Astrocyte (in vitro differentiated cells and primary cell): Measurements from ENCODE around the gene SCNN1B. TPM values are rescaled to one million over a fixed set of nuclear protein-coding genes. Genes with fewer than 3 reads are reported as not detected.

Experiments
- DNase-seq: peaks from one replicate; pipeline ENCODE4 v3.0.0-alpha.2; 2010; ENCODE audit warnings: low read depth
- FAIRE-seq: peaks from 2 replicates; lab custom pipeline; 2011; peaks lifted over from hg19 to GRCh38; lab: Jason Lieb, UNC
- H2AFZ ChIP-seq: 2 replicates; pipeline ENCODE4 v1.6.0; 2012; ENCODE audit warnings: low read depth, low read length, inconsistent platforms
- H3K27ac ChIP-seq: 2 replicates; pipeline ENCODE4 v1.5.1; 2011; ENCODE audit warnings: low read depth, low read length, inconsistent platforms
- H3K27me3 ChIP-seq: 2 replicates; pipeline ENCODE4 v1.6.0; 2011; ENCODE audit warnings: low read length, inconsistent platforms; ENCODE audit not compliant: insufficient read depth
- H3K36me3 ChIP-seq: 2 replicates; pipeline ENCODE4 v1.5.1; 2011; ENCODE audit warnings: low read length, inconsistent platforms; ENCODE audit not compliant: insufficient read depth
- H3K4me1 ChIP-seq: 2 replicates; pipeline ENCODE4 v1.5.1; 2011; ENCODE audit warnings: low read length, inconsistent platforms; ENCODE audit not compliant: insufficient read depth
- H3K4me2 ChIP-seq: 2 replicates; pipeline ENCODE4 v1.6.0; 2012; ENCODE audit warnings: low read length, inconsistent platforms
- H3K4me3 ChIP-seq: 2 replicates; pipeline ENCODE4 v1.5.1; 2011; ENCODE audit warnings: low read depth, mild to moderate bottlenecking, low read length, inconsistent platforms; ENCODE audit not compliant: insufficient read depth
- H3K79me2 ChIP-seq: 2 replicates; pipeline ENCODE4 v1.6.0; 2012; ENCODE audit warnings: mild to moderate bottlenecking, low read length, inconsistent platforms; ENCODE audit not compliant: insufficient read depth
- H3K9ac ChIP-seq: 2 replicates; pipeline ENCODE4 v1.6.0; 2012; ENCODE audit warnings: mild to moderate bottlenecking, low read length, inconsistent platforms
- H3K9me3 ChIP-seq: 2 replicates; pipeline ENCODE4 v1.5.1; 2012; ENCODE audit warnings: low read depth, mild to moderate bottlenecking, low read length, inconsistent platforms; ENCODE audit not compliant: insufficient read depth
- H4K20me1 ChIP-seq: 2 replicates; pipeline ENCODE4 v1.6.0; 2012; ENCODE audit warnings: low read length, inconsistent platforms; ENCODE audit not compliant: insufficient read depth
- H3K27ac Mint-ChIP-seq: one replicate; pipeline ENCODE4 v1.8.0; 2021; ENCODE audit warnings: mild to moderate bottlenecking, mixed read lengths; ENCODE audit not compliant: unreplicated experiment
- H3K27me3 Mint-ChIP-seq: one replicate; pipeline ENCODE4 v1.8.0; 2021; ENCODE audit warnings: low read depth, mixed read lengths; ENCODE audit not compliant: unreplicated experiment
- H3K36me3 Mint-ChIP-seq: one replicate; pipeline ENCODE4 v1.8.0; 2021; ENCODE audit warnings: low read depth, mixed read lengths; ENCODE audit not compliant: unreplicated experiment
- H3K4me1 Mint-ChIP-seq: one replicate; pipeline ENCODE4 v1.8.0; 2021; ENCODE audit warnings: low read depth, mixed read lengths; ENCODE audit not compliant: unreplicated experiment
- H3K4me3 Mint-ChIP-seq: one replicate; pipeline ENCODE4 v1.8.0; 2021; ENCODE audit warnings: mild to moderate bottlenecking, moderate library complexity, mixed read lengths; ENCODE audit not compliant: unreplicated experiment
- H3K9me3 Mint-ChIP-seq: one replicate; pipeline ENCODE4 v1.8.0; 2021; ENCODE audit warnings: mild to moderate bottlenecking, mixed read lengths; ENCODE audit not compliant: unreplicated experiment
- EZH2 ChIP-seq: IDR thresholded peaks from 2 replicates; pipeline ENCODE4 v1.6.1; 2012; ENCODE audit warnings: mild to moderate bottlenecking, low read length, inconsistent platforms; ENCODE audit not compliant: insufficient read depth
- total RNA-seq: library from RNA; stranded (reverse); gene quantifications from 2 replicates; pipeline ENCODE4 v1.2.1, GENCODE V29; 2021
- TF ChIP-seq, protein P1 (sequence below): IDR thresholded peaks from 2 replicates; pipeline ENCODE4 v1.5.1; 2011; ENCODE audit warnings: low read depth, mild to moderate bottlenecking, inconsistent platforms, low read length, moderate library complexity; ENCODE audit not compliant: insufficient read depth

The SCNN1B gene
- total RNA-seq, 1 donor from 2014 or later: not detected

DNA sequence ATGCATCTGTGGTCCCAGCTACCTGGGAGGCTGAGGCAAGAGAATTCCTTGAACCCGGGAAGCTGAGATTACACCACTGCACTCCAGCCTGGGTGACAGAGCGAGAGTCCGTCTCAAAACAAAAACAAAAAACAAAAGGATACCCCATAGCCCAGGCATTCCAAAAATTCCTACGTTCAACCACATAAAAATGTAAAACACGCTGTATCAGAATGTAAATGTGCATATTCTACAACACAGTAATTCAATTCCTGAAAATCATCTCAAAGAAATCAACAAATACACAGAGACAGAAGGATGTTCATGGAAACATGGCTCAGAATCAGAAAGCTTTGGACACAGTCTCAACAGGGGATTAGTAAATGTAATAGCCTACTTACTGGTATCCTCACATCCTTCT, 117.9 kb downstream of the SCNN1B start:
- no peaks in the 10 kb centered on the region for H3K9me3 ChIP-seq
- FAIRE-seq: no peak
- H3K27ac Mint-ChIP-seq: no peak overlapping the region
- no peaks in the 10 kb centered on the region for H4K20me1 ChIP-seq
- H3K4me3 Mint-ChIP-seq: no peak overlapping the region
- H3K9ac ChIP-seq: peak overlapping the region; percentile 20
- H2AFZ ChIP-seq: no peak overlapping the region
- no peak overlapping the region for H3K4me3 ChIP-seq
- H3K27me3 ChIP-seq: no peaks in the 10 kb centered on the region
- H3K4me2 ChIP-seq: peak overlapping the region; percentile 10
- peak; percentile 34 for DNase-seq
- H3K27ac ChIP-seq: peak overlapping the region; percentile 35
- peaks cover 10% of the 10 kb centered on the region for H3K36me3 ChIP-seq
- no peaks in the 10 kb centered on the region for H3K27me3 Mint-ChIP-seq
- peaks cover 13% of the 10 kb centered on the region for H3K4me1 Mint-ChIP-seq
- no peaks in the 10 kb centered on the region for H3K79me2 ChIP-seq
- no peaks in the 10 kb centered on the region for H3K9me3 Mint-ChIP-seq
- TF ChIP-seq, protein P1, sequence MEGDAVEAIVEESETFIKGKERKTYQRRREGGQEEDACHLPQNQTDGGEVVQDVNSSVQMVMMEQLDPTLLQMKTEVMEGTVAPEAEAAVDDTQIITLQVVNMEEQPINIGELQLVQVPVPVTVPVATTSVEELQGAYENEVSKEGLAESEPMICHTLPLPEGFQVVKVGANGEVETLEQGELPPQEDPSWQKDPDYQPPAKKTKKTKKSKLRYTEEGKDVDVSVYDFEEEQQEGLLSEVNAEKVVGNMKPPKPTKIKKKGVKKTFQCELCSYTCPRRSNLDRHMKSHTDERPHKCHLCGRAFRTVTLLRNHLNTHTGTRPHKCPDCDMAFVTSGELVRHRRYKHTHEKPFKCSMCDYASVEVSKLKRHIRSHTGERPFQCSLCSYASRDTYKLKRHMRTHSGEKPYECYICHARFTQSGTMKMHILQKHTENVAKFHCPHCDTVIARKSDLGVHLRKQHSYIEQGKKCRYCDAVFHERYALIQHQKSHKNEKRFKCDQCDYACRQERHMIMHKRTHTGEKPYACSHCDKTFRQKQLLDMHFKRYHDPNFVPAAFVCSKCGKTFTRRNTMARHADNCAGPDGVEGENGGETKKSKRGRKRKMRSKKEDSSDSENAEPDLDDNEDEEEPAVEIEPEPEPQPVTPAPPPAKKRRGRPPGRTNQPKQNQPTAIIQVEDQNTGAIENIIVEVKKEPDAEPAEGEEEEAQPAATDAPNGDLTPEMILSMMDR: no peak
- TF ChIP-seq EZH2: no peak
- H3K4me1 ChIP-seq: peaks cover 20% of the 10 kb centered on the region
- H3K36me3 Mint-ChIP-seq: peaks cover 21% of the 10 kb centered on the region

DNA sequence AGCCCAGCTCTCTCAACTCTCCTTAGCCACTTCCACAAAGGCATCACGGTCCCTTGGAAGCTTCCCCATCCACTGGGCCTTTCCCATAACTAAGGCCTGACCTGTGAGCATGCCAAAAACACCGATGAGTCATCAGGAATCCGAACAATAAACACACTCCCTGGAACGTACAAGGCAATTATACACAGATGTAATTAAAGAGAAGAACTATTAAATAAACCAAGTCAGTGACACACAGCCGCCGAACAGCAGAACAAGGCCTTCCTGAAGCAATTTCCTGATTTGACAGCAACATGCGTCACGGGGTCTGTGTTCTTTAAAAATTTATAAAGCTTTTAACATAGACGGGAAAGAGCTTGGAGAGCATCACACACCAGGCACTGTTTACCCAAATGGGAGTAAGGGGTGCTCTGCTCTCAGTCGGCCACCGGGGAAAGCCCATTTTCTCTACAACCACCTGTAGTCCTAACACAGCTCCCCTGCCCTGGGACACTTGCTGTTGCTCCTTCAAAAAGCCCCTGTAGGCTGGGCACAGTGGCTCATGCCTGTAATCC, 121.5 kb downstream of the SCNN1B start:
- H3K9me3 ChIP-seq: no peaks in the 10 kb centered on the region
- Mint-ChIP-seq H3K9me3 (no peaks in the 10 kb centered on the region), H3K4me3 (peak overlapping the region; percentile 21), H3K27ac (no peak overlapping the region), H3K36me3 (peaks cover 13% of the 10 kb centered on the region), H3K4me1 (peaks cover 13% of the 10 kb centered on the region), H3K27me3 (no peaks in the 10 kb centered on the region)
- H3K9ac ChIP-seq: peak overlapping the region; percentile 41
- no peak overlapping the region for H2AFZ ChIP-seq
- DNase-seq (peak; percentile 95), FAIRE-seq (no peak)
- peak overlapping the region; percentile 53 for H3K27ac ChIP-seq
- peaks cover 20% of the 10 kb centered on the region for H3K4me1 ChIP-seq
- no peak overlapping the region for H3K4me3 ChIP-seq
- no peaks in the 10 kb centered on the region for H3K36me3 ChIP-seq
- TF ChIP-seq, protein P1: no peak
- TF ChIP-seq EZH2: no peak
- H3K4me2 ChIP-seq: peak overlapping the region; percentile 24
- no peaks in the 10 kb centered on the region for H3K27me3 ChIP-seq
- no peaks in the 10 kb centered on the region for H3K79me2 ChIP-seq
- no peaks in the 10 kb centered on the region for H4K20me1 ChIP-seq

DNA sequence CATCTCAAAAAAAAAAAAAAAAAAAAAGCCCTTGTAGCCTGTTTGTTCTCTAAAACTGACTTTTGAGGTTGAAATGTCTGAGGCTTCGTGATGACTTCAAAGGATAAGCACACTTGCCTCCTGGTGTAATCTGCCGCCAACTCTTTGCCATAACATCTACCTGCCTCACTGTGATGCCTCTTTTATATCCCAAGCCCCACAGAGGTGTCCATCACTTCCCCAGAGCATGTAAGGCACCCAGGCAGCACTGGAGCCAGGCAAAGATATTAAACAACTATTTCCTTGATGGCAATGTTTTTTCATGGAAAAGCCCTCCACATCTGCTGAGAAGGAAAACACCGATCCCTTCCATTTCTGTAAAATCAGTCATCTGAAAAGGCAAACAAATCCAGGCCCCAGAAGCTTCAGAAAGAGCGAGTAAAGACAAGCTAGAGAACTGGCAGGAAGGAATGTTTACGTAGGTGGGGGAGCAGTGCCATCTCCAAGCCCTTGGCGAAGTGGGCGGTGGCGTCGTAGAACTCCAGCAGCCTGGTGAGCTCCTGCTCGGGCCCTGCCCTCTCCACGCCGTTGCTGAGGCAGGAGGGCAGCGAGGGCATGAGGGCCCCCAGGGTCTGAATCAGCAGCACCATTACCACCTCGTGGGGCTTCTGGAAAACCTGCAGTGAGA, 122.3 kb downstream of the SCNN1B start:
- no peak overlapping the region for H3K4me2 ChIP-seq
- no peaks in the 10 kb centered on the region for H3K79me2 ChIP-seq
- no peaks in the 10 kb centered on the region for H3K27me3 ChIP-seq
- no peak overlapping the region for H3K9ac ChIP-seq
- no peak overlapping the region for H3K27ac ChIP-seq
- H3K4me1 ChIP-seq: peaks cover 20% of the 10 kb centered on the region
- FAIRE-seq: no peak
- H2AFZ ChIP-seq: no peak overlapping the region
- no peak overlapping the region for H3K4me3 Mint-ChIP-seq
- no peaks in the 10 kb centered on the region for H3K36me3 ChIP-seq
- no peak overlapping the region for H3K4me3 ChIP-seq
- H3K9me3 Mint-ChIP-seq: no peaks in the 10 kb centered on the region
- H3K4me1 Mint-ChIP-seq: peaks cover 13% of the 10 kb centered on the region
- H3K27ac Mint-ChIP-seq: no peak overlapping the region
- TF ChIP-seq EZH2: no peak
- TF ChIP-seq, protein P1: no peak
- peaks cover 9% of the 10 kb centered on the region for H3K36me3 Mint-ChIP-seq
- no peaks in the 10 kb centered on the region for H3K27me3 Mint-ChIP-seq
- peak; percentile 18 for DNase-seq
- no peaks in the 10 kb centered on the region for H4K20me1 ChIP-seq
- H3K9me3 ChIP-seq: no peaks in the 10 kb centered on the region
